GM12801 (cell line): ENCODE results near the gene EMP1.

Source experiments
- TF ChIP-seq, protein P1 (sequence below): IDR thresholded peaks from one replicate; pipeline ENCODE4 v1.5.1; 2011; ENCODE audit warnings: control low read depth; ENCODE audit not compliant: insufficient read length; ENCODE audit errors: extremely low read depth

EMP1 gene, protein sequence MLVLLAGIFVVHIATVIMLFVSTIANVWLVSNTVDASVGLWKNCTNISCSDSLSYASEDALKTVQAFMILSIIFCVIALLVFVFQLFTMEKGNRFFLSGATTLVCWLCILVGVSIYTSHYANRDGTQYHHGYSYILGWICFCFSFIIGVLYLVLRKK

GRCh38 chr12:13196130-13196921, at the start of gene EMP1:
Gene EMP1, plus strand, starts transcription at chr12:13196726. Its CDS starts 14,785 bp downstream, at chr12:13211511.
- TF ChIP-seq, protein P1, sequence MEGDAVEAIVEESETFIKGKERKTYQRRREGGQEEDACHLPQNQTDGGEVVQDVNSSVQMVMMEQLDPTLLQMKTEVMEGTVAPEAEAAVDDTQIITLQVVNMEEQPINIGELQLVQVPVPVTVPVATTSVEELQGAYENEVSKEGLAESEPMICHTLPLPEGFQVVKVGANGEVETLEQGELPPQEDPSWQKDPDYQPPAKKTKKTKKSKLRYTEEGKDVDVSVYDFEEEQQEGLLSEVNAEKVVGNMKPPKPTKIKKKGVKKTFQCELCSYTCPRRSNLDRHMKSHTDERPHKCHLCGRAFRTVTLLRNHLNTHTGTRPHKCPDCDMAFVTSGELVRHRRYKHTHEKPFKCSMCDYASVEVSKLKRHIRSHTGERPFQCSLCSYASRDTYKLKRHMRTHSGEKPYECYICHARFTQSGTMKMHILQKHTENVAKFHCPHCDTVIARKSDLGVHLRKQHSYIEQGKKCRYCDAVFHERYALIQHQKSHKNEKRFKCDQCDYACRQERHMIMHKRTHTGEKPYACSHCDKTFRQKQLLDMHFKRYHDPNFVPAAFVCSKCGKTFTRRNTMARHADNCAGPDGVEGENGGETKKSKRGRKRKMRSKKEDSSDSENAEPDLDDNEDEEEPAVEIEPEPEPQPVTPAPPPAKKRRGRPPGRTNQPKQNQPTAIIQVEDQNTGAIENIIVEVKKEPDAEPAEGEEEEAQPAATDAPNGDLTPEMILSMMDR: no peak

DNA sequence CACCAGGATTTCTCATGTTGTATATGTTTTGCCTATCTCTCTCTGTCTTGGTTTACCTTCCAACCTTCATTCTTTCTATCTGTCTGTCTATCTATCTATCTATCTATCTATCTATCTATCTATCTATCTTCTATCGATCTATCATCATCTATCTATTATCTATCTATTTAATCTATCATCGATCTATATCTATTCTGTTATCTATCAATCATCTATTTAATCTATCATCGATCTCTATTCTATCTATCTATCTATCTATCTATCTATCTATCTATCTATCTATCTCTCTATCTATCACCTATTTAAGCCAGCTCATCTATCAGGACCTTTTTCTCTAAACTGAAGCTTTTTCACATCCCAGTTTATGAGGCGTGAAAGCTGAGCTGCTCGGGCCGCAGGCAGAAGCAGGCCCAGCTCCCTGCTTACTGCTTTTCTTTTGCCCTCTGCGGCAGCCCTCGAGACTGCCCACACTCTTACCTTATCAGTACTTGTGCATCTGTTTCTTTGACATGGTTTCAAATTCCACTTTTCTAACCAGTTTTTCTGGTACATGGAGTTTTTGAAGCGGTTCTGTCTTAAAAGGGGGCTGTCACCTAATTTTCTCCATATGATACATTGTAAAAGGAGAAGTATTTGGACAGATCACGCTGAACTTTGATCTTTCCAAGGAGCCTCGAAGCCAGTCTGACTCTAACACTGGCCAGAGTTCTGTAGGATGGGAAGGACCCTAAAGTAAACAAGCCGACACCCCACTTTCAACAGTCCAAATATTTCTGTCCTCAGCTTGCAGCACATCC, 48.6 kb upstream of the EMP1 start:
- TF ChIP-seq, protein P1: no peak

DNA sequence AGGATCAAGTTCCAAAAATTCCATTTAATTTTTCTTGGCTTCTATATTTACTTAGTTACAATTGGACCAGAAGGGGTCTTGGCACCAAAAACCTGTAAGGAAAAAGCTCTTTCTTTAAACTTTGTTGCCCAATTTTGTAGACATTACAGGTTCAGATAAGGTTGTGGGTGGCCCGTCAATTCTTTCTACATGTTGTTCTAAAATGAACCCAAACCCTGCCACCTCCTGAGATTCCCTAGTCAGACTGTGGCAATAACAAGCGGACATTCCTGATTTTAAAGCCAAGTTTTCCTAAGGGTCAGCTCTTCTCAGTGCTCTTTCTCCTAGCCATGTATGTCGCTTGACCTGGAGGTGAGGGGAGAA, 48.1 kb upstream of the EMP1 start:
- TF ChIP-seq, protein P1: no peak

GRCh38 chr12:13149411-13149810, 47.1 kb upstream of the EMP1 start:
- TF ChIP-seq, protein P1: no peak

DNA sequence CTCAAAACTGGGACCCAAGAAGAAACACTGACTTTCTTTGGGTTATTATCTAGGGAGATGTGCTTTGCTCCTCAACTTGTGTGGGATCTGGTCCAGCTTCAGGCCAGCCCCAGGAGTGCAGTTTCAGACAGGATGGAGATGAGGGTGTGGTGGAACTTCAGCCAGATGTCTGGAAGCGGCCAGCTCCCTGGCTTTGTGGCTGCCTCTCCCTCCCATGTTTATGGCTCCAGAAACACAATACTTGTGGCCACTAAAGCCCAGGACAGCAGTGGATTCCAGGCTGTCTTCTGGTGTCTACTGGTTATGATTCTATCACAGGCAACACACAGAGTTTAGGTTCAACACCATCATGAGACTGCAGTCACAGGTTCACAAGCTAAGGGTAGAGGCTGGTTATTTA, 44.2 kb upstream of the EMP1 start:
- TF ChIP-seq, protein P1: no peak

- TF ChIP-seq, protein P1: no peak
Observed at GRCh38 chr12:13152756-13153155, 43.8 kb upstream of the EMP1 start.

DNA sequence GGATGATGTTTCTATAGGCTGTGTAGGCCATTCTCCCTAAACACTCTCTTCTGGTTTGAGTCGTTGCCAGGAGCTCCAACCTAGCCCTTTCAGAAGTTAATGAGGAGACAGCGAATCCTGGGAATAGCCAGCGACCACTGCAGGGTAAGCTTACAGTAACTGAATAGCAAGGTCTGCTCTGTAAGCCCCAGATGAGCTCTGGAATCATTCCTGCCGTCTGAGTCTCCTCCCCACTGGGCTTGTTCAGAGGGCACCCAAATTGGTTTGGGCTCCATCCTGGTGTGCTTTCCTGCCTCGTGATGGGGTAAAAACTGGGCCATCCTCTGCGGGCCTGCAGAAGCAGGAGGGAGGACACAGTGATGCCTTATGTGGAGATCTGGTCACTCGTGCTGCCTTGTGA, 43.3 kb upstream of the EMP1 start:
- TF ChIP-seq, protein P1: no peak
